ENCODE measurements around the gene KCNK18.
"Not testable (repeated sequence)": the region's sequence is repeated elsewhere in the genome, so short reads cannot be mapped to it uniquely, and the experiment has no call there.

KCNK18 gene

DNA sequence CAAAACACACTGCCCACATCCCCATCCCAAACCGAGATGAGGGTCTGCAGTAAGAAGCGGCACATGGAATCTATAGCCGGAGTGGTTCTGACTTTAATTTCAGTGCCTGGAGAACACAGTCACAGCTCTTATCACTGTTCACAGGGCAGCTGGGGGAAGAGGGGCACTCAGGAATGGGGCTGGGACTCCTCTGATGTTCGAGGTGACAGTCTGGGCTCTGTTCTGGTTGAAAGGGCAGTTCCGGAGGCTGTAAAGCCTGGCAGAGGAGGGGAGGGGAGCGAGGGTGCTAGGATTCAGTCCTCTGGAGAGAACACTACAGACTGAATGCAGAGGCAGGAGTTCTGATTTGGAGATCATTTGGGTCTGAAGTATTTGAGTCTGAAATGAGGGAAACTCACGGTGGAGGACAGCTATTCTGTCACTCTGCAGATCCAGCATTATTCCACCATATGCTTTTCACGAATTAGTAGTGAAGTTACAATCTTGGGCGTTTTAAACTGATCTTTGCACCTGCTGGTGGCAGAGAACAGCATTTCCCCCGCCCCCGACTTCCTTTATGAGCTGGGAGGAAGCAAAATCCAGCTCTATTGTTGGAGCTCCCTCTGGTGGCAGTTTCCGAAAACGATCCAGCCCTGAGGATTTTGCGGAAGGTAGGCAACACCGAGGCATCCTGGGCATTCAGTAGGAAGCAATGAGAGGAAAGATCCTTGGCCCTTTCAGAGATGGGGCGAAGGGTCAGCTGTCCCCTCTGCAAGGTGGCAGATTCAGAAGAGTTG, 22.7 kb upstream of the KCNK18 start:
- peak; percentile 58 for DNase-seq (ENCODE audit: low read depth)

DNA sequence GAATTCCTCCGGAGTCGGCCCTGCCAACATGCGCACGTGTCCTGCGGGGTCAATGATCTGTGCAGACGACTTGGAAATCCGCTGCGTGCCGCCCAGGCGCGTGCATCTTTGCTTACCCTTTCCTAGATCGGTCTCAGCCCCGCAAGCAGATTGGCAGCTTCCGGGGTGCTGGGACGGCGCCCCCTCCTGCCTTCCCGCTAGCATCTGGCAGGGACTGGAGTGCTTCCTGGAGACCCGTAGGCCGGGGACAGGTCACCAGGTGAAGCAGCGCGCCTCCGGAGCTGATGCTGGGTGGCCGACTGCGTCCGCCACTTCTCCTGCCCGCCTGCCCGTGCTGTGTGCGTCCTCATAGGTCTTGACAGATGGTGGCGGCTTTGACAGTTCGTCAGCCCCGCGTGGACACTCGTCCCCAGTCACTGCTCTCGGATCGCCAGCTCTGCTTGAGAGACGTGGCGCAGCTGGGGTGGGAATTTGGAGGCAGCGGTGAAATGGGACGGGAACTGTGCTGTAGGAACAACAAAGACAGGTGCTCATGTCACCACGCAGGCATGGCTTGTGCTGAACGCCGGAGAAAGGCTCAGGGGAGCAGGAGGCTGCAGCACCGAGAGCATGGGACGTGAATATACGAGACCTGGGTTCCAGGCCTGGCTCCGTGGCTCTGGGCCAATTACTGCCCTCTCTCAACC, 21.9 kb upstream of the KCNK18 start:
- DNase-seq (ENCODE audit: low read depth): no peak

DNA sequence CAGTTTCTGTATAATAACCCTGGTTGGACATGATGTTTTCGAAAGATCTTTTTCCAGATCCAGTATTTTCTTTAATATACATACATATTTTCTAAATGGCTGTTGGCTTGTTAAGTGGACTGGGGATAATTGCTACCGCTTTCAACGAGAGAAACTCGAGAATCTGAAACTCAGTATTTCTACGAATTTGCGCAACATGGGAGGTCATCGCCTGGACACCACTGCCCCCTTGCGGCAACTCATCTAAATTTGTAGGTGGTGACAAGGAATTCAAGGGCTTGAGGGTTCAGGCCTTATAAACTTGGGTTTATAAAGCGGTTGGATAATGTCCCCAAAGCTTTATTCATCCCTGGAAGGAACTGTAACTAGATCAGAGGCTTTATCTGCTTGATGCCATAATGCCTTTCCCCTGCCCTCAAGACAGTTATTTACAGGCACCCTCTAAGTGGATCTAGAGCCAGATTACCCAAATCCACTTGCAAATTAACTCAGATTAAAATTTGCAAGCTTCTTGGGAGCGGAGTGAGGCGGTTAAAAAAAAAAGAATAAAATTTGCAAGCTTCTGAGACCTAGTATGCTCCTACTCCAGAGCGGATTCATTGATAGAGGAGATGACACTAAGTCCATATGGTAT, 21.3 kb upstream of the KCNK18 start:
- peak; percentile 61 for DNase-seq (ENCODE audit: low read depth)

DNA sequence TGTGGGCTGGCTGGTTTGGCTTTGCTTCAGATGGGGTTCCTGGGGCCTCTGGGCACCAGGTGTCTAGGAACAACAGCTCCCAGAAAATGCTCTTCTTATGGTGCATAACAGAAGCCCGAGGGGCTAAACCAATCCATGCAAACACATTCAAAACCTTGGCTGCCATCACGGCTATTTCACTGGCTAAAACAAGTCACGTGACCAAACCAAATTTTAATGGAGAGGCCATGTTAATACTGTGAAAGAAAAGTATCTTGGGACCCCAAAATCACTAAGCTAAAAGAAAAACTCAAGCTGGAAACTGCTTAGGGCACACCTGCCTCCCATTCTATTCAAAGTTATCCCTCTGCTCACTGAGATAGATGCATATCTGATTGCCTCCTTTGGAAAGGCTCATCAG, 19.1 kb upstream of the KCNK18 start:
- no peak for DNase-seq (ENCODE audit: low read depth)

DNA sequence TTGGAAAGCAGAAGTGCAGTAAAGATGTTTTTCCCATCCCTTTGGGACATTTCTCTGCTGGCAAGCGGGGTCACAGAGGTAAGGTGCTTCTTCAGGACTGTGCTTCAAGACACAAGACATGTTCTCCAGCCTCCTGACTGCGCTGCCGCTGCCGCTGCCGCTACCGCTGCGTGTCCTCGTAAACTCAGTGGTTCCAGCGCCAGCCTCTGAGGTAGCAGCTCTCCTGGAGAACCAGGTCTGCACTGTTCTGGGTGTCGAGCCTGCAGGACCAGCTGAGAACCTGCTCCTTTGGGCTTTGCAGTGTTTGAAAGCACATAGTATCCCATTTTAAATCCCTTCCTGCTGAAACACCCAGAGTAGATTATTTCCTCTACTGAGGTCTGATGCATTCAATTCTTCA, 13.0 kb upstream of the KCNK18 start:
- DNase-seq (ENCODE audit: low read depth): no peak

DNA sequence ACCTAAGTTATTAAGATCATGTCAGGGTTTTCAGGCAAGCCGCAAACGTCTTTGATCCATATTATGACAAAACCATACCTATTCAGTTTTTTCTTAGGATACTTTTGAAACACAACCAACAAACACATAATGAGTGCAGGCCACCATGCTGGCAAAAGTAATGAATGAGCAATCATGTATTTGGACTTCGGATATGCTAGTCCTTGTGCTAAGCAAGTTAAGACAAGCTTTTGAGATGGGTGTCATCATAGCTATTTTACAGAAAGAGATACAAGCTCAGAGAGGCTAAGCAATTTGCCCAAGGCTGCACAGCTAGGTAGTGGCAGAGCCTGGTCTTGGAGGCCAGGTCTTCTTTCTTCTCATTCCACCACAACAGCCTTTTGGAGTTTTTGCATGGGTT, 12.5 kb upstream of the KCNK18 start:
- DNase-seq (ENCODE audit: low read depth): no peak

DNA sequence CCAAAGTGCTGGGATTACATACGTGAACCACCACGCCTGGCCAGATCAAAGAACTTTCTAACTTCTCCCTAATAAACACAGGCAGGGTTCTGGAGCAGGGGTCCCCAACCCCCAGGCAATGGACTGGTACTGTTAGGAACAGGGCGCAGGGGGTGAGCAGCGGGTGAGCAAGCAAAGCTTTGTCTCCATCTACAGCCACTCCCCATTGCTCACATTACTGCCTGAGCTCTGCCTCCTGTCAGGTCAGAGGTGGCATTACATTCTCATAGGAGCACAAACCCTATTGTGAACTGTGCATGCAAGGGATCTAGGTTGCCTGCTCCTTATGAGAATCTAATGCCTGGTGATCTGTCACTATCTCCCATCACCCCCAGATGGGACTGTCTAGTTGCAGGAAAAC, 11.5 kb upstream of the KCNK18 start:
- not testable (repeated sequence) for DNase-seq (ENCODE audit: low read depth)

DNA sequence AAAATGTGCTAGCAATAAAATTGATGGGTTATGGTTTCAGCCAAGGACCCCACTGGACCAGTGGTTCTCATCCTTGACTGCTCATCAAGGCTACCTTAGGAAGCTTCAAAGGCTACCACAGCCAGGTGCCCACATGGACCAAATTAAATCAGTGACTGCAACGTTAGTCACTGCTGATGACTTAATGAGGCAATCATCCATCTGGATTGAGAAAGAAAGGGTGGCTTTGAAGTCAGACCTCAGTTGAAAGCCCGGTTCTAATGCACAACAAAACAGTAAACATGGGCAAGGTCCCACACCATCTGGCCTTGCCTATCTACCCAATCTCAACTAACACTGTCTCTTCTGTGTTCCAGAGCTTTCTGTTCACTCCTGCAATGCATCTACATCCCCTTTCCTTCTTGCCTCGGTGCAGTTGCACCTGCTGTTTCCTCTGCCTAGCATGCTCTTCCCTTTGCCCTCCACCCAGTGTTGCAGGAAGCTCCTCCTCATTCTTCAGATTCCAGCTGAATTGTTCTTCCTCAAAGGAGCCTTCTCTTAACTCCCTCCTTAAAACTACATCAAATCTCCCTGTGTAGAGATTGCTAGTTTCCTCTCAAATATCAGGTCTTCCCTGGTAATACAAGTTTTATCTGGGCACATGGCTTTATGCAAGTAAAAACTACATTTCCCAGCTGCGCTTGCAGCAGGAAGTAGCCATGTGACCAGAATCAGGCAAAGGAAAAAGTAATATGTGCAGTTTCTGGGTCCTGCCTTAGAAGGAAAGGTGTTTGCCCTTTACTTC, 10.3 kb upstream of the KCNK18 start:
- DNase-seq (ENCODE audit: low read depth): peak; percentile 13

DNA sequence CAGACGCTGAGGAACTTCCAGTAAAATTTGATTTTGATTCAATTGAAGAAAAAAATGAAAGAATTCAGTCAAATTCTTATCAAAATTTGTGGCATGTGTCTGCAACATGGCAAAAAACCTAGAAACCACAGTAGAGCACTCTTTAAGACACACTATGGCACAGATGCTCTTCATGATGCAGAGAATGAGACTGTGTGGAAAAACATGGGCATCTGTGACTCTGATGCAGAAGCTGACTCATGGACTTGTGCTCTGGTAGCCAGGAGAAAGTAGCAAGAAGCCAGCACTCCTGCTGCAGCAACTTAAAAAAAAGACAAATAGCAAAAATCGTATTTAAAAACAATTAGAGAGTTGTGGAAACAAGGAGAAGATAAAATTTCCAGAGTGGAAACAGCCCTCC, 8.9 kb upstream of the KCNK18 start:
- no peak for DNase-seq (ENCODE audit: low read depth)

DNA sequence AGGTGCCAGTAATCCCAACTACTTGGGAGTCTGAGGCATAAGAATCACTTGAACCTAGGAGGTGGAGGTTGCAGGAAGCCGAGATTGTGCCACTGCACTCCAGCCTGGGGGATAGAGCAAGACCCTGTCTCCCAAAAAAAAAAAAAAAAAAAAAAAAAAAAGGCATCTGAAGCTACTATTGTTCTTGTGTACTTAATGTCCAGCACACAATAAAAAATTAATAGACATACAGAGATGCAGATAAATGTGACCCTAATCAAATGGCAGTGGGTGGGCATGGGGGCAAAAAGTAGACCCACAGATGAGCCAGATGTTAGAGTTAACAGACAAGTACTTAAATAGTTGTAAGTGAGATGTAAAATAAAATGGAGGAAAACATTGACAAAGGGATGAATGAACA, 7.7 kb upstream of the KCNK18 start:
- no peak for DNase-seq (ENCODE audit: low read depth)

DNA sequence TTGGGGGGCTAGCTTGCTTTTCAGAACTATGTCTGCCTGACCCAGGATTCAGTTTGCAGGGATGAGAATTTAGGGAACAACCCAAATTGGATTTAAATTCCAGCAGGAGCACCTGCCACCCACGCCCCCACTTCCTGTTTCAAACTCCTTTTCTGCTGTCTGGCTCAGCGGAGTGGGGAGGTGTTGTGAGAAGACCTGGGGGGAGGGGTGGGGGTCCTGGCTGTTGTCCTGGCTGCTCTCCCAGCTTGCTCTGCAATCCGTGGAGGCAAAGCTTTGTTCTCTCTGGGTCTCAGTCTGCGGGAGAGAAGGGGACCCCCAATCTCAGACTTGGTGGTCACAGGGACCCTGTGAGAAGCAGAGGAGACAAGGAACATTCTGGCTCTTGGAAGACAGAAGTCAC, 799 bp downstream of the KCNK18 start:
- no peak for DNase-seq (ENCODE audit: low read depth)

DNA sequence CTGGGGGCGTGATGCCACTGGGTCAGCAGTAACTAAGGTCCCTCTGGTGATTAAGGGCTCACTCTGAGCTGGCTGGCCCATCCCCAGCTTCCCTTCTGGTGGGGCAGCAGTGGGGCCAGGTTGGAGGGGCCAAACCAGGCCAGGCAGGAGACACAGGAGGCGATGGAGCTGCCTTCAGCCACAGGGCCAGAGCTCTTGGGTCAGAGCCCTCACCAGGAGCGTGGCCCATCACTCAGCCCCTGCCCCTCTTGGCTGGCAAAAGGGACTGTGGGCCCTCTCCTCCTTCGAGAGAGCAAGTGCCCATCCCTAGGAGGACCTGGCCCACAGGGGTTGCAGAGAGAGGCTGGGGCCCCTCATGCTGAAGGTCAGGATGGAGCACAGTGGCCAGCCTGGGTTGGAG, 4.5 kb downstream of the KCNK18 start:
- no peak for DNase-seq (ENCODE audit: low read depth)

DNA sequence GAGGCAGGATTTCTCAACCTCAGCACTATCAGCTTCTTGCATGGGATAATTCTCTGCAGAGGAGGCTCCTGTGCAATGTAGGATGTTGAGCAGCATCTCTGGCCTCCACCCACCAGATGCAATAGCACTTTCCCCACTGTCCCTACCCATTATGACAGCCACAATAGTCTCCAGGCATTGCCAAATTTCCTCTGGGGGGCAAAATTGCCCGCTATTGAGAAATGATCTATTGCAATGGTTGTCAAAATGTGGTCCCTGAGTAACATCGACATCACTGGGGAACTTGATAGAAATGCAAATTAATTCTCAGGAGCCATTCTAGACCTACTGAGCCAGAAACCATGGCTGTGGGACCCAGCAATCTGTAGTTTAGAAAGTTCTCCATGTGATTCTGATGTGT, 7.0 kb downstream of the KCNK18 start:
- DNase-seq (ENCODE audit: low read depth): no peak

DNA sequence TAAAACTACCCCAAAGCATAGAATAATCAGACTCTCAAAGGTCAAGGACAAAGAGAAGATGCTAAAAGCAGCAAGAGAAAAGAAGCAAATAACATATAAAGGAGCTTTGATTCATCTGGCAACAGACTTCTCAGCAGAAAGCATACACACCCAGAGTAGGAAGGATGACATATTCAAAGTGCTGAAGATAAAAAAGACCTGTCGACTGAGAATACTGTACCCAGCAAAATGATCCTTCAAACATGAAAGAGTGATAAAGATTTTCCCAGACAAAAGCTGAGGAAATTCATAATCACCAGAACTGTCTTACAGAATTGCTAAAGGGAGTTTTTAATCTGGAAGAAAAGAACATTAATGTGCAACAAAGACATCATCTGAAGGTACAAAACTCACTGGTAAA, 14.9 kb downstream of the KCNK18 start:
- peak; percentile 1 for DNase-seq (ENCODE audit: low read depth)

DNA sequence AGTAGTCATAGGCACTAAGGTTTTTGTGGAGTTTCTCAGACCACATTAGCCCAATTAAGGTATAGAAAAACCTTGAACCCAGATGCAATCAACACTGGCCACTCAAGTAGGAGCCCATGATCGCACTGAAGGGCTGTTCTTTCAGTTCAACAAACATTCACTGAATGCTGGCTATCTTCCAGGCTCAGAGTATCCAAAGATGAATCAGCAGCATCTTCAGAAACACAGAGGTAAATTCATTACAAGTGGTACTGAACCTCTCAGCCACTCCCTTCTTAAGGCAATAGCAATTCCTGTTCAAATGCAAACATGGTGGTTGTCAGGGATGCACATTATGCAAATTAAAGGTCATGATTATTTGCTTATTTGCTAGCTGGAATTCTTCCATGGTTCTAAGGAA, 17.1 kb downstream of the KCNK18 start:
- DNase-seq (ENCODE audit: low read depth): peak; percentile 11

DNA sequence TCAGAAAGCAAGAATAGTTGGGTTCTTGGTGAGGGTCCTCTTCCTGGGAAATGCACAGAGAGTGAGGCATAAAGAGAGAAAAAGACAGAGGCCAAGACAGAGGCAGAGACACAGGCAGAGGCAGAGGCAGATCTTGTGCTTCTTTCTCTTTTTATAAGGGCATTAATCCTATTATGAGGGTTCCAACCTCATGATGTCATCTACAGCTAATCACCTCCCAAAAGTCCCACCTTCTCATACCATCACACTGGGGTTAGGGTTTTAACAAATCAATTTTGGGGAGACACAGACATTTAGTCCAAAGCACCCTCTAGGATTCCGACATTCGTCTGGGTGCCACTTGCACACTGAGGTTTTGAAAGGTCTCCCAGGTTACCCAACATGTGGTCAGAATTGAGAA, 17.8 kb downstream of the KCNK18 start:
- DNase-seq (ENCODE audit: low read depth): no peak

DNA sequence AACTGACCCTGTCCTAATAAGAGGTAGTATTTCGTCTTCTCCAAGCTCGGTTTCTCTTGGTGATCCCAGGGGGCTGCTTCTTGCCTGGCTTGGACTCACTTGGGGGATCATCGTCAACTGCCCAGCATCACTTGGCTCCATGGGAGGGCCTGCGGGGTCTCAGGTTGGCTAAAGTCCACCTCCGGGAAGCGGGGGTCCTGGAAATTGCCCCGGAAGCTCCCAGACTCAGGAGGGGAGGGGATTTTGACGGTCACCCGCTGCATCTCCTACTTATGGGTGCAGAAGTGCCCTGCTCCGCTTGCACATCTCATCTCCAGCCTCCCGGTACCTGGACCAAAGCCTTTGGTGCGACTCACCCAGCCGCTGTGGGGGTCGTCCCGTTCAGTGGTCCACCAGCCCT, 18.7 kb downstream of the KCNK18 start:
- DNase-seq (ENCODE audit: low read depth): no peak

DNA sequence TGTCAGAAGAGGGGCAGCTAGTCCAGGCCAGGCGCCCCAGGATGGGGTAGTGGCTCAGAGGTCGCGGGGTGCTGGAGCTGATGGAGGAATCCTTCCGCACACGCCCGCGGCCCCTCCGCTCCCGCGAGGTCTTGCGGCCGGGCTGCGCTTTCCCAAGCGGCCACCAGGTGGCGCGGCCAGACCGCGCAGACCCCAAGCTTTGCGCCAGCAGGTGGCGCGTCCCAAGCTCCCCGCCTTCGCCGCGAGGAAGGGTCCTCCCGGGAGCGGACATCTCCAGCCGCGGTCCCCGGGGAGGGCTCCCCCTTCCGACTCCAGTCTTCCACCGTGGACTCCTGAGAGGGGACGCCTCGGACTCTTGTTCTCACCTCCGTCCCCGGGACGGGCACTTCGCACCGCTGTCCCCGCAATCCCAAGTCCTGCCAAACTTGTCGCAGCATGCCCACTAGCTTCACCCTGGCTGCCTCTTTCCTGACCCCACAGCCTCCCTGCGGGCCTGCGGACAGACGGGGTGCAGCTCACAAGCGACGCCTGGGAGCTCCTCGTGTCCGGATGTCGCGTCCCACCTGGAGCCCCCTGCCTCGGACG, 19.4 kb downstream of the KCNK18 start:
- DNase-seq (ENCODE audit: low read depth): peak; percentile 37

DNA sequence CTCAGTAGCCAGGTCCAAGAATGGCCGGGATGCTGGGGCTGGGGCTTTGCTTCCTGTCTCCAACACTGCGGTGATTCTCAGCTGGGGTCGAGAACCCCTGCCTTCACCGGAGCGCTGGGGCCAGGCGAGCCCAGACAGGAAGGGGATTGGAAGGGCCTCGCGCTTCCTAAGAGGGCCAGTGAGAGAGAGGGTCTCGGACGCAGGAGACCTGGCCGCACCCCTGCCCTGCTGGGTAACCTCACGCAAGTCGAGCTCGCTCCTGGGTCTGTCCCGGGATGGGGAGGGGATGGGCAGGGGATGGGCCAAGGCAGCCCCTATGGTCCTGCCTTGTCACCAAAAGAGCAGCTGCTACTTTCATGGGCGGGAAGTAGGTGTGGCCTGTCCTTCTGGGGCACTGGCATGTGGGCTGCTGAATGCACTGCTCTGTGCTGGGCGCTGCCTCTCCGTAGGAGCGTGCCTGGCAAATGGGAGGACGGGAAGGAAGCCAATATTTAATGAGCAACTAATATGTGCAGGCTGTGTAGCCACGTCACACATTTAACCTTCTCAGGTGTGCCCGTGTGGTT, 20.0 kb downstream of the KCNK18 start:
- DNase-seq (ENCODE audit: low read depth): no peak

DNA sequence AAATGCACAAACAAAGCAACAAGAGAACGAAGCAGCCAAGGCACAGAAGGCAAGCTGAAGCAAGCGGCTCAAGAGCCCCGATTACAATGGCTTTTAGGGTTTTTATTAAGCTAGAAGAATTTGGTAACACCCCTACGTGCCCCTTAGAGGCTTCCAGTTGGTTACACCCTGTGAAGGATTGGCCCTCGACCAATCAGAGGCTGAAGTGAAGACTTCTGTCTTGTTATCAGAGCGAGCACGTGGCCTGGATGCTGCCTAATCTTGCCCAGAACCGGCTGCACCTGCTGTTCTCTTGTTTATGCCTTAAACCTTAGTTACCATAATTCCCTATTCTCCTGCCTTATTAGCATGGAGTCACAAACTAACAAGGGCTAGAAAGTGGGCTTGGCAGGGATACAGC, 21.4 kb downstream of the KCNK18 start:
- DNase-seq (ENCODE audit: low read depth): no peak

DNA sequence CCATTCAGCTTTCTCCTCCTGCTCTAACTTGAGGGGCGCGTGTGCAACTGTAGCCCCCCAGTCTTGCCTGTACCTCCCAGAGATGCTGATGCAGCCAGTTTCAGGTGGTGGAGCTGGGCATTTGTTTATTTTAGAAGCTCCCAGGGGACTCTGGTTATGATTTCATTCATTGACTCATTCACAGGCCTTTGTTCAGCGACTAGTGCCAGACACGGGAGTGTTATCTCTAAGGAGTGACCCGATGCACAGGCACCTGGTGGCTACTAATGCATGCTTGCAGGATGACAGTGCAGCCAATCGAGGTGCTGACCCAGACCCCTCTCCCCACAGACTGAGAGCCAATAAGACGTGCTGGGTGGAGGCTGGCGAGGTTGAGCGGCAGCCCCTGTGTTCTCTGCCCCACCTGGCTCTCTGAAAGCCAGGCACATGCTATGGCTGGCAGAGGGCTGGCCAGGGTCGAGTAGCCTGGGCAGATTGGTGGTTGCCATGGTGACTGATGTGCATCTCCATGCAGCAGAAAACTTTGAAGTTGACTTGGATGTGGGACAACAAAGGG, 23.9 kb downstream of the KCNK18 start:
- peak; percentile 12 for DNase-seq (ENCODE audit: low read depth)

DNA sequence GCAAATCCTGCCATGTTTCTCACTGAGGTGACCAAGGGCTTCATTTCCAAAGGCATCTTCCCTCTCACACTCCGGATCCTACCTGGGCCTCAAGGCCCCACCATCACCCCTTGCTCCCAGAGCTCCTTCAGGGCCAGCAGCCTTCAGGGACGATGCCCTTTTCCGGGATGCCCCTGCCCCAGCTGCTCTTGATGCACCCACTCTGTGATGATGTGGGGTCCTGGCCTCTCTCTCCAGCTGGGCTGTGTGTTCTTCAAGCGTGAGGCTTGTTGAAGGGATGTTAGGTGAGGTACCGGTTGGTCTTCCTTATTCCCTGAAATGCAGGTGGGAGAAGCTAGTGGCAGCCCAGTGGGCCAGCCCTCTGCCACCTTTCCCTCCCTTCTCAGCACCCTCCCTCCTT, 25.3 kb downstream of the KCNK18 start:
- DNase-seq (ENCODE audit: low read depth): no peak

Measured in amniotic epithelial cell (primary cell).